GM06990 (cell line): ENCODE results near the gene TNPO1.
A peak's percentile ranks its signal among the peaks of the same experiment; 100 is the strongest.

ENCODE experiments used
- DNase-seq: peaks from one replicate; pipeline ENCODE4 v3.0.0-alpha.2; 2011; ENCODE audit not compliant: insufficient read length; ENCODE audit errors: extremely low read depth
- H3K27me3 ChIP-seq: replicated peaks from 2 replicates; pipeline ENCODE4 v1.6.0; 2011; ENCODE audit warnings: low read length; ENCODE audit not compliant: control insufficient read depth, insufficient read depth
- H3K36me3 ChIP-seq: 2 replicates; pipeline ENCODE4 v1.5.1; 2011; ENCODE audit warnings: low read length; ENCODE audit not compliant: control insufficient read depth, insufficient read depth
- H3K4me3 ChIP-seq: replicated peaks from 2 replicates; pipeline ENCODE4 v1.5.1; 2011; ENCODE audit warnings: low read depth, mild to moderate bottlenecking, control low read depth, low read length
- TF ChIP-seq, protein P1 (sequence below): IDR thresholded peaks from 2 replicates; pipeline ENCODE4 v1.5.1; 2011; ENCODE audit warnings: low read length, control low read depth, mild to moderate bottlenecking, inconsistent platforms; ENCODE audit not compliant: insufficient read depth, poor library complexity, severe bottlenecking

Gene TNPO1

DNA sequence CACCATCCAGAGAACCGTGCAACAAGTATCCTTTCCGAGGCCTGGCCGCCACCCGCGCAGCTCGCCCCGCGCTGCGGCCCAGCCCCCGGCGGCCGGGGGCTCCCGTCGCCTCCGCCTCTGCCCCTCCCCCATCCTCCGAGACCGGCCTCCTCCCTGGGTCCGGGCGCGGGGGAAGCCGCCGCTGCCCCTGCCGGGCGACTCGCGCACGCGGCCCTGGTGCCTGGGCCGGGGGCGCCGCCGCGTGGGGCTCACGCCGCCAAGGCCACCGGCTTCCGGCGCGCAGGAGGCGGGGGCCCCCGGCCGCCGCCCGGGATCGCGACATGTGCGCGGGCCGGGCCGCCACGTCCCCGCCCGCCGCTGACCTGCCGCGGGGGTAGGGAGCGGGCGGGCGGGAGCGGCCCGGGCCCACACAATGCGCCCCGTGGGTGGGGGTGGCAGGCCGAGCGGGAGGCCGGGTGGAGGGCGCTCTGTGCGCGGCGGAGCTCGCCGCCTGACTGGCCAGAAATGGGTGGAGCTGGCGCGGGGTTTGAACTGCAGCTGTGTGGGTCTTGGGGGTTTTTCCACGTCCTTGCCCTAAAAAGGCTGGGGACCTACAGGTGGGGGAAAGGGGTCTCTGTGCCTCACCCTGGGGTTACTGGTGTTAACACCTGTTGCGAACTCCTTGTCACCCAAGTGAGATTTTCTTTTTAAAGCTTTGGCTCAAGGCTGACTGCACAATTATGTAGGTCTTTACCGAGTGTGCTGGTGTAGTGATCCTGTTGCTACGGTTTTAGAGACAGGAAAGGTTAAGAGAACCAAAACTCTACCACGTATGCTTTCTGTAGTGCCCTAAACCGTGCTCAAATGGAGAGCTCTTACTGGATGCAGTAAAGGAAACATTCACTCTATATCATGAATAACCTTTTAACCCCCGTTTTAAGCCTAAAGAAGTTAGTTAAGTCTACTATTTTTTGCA, 32.3 kb downstream of the TNPO1 start:
- DNase-seq: peak; percentile 72

DNA sequence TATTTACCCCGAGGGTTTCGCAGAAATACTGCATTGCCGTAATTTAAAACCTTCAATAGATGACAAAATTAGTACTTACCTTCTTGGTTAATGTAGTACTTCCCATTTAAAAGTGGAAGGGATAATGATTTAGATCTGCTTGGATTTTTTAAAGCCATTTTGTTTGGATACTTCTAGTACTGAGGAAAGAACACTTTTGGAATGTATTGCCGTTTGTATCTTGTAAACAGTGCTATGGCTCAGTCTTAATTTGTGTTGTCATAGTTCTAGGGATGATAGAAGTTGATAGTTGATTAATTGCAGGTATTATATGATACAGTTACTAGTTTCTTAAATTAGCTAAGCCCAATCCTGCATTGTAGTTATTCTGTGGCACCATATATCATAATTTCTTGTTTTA, 33.1 kb downstream of the TNPO1 start:
- Histone ChIP-seq H3K27me3 (no peaks in the 10 kb centered on the region), H3K4me3 (peak overlapping the region; percentile 88), H3K36me3 (peaks cover 3% of the 10 kb centered on the region; the same call in 1 of the 2 replicates)
- DNase-seq: no peak
- TF ChIP-seq, protein P1, sequence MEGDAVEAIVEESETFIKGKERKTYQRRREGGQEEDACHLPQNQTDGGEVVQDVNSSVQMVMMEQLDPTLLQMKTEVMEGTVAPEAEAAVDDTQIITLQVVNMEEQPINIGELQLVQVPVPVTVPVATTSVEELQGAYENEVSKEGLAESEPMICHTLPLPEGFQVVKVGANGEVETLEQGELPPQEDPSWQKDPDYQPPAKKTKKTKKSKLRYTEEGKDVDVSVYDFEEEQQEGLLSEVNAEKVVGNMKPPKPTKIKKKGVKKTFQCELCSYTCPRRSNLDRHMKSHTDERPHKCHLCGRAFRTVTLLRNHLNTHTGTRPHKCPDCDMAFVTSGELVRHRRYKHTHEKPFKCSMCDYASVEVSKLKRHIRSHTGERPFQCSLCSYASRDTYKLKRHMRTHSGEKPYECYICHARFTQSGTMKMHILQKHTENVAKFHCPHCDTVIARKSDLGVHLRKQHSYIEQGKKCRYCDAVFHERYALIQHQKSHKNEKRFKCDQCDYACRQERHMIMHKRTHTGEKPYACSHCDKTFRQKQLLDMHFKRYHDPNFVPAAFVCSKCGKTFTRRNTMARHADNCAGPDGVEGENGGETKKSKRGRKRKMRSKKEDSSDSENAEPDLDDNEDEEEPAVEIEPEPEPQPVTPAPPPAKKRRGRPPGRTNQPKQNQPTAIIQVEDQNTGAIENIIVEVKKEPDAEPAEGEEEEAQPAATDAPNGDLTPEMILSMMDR: no peak

More for the DNA sequence above, 32.3 kb downstream of the TNPO1 start:
- TF ChIP-seq, protein P1: no peak
- Histone ChIP-seq H3K36me3 (peaks cover 3% of the 10 kb centered on the region; the same call in 1 of the 2 replicates), H3K27me3 (no peaks in the 10 kb centered on the region), H3K4me3 (peak overlapping the region; percentile 88)

DNA sequence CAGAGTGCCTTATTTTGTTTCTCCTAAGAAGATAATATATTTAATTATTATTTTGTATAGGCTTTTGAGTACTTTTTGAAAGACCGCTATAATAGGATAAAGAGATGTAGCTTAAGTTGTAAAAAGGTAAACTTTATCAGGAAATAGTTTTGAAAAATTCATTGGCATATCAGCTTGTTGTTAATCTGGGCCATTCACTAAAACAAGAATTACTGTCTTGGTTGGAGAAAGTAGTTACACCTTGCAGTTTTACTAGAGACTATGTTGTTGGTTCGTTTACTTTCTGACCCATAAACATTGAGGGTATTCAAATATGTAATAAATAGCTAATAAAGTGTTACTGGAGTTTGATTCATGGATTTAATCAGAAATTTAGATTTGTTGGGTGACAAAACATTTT, 33.7 kb downstream of the TNPO1 start:
- TF ChIP-seq, protein P1: no peak
- Histone ChIP-seq H3K4me3 (peak overlapping the region; percentile 88), H3K36me3 (peaks cover 3% of the 10 kb centered on the region; the same call in 1 of the 2 replicates), H3K27me3 (no peaks in the 10 kb centered on the region)
- no peak for DNase-seq

DNA sequence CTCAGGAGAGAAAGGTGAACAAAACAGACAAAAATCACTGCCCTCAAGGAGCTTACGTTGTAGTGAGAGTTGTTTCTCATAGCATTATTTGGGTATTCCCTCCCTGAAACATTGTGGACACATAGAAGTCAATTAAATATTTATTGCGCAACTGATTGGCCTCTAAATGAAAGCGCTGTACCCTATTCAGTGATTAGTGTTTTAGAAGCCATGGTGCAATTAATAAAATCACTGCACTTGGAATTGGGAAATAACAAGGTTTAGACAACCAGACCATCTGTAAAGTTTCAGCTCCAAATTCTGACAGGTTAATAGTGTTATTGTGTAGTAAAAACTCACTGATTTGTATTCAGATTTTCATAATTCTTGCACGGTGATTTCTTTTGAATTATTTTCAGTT, 35.9 kb downstream of the TNPO1 start:
- DNase-seq: no peak
- H3K36me3 ChIP-seq: peaks cover 8% of the 10 kb centered on the region
- H3K27me3 ChIP-seq: no peaks in the 10 kb centered on the region
- TF ChIP-seq, protein P1: no peak
- H3K4me3 ChIP-seq: no peak overlapping the region

DNA sequence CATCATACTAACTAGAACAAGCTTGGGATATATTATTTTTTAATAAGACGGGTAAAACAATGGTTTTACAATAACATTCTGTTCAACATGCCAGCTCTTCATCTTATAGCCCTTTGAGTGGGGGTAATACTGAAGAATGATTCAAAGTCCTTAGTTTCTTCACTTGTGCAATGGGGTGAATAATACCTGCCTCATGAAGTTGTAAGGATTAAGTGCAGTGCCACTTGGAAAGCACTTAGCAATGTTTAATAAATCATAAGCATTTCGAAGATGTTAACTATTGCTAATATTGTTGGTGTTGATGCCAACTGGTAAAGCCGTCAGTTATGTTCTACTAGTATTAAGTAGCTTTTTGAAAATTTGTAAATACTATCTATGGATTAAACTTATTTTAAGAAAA, 38.0 kb downstream of the TNPO1 start:
- H3K36me3 ChIP-seq: peaks cover 8% of the 10 kb centered on the region
- no peak for DNase-seq
- no peak overlapping the region for H3K4me3 ChIP-seq
- no peaks in the 10 kb centered on the region for H3K27me3 ChIP-seq
- TF ChIP-seq, protein P1: no peak
